Measurements from ENCODE around the gene FOXQ1.
"Not testable (repeated sequence)": the region's sequence is repeated elsewhere in the genome, so short reads cannot be mapped to it uniquely, and the experiment has no call there.

FOXQ1 gene

GRCh38 chr6:1322156-1322555, 10.3 kb downstream of the FOXQ1 start:
- DNase-seq (ENCODE audit: low read depth) = no peak

- DNase-seq (ENCODE audit: low read depth) = no peak
Observed at GRCh38 chr6:1322696-1323219, 10.9 kb downstream of the FOXQ1 start.

- DNase-seq (ENCODE audit: low read depth) = no peak
Observed at GRCh38 chr6:1324936-1325335, 13.0 kb downstream of the FOXQ1 start.

- peak; percentile 58 for DNase-seq (ENCODE audit: low read depth)
Observed at GRCh38 chr6:1325461-1326309, 13.8 kb downstream of the FOXQ1 start.

- no peak for DNase-seq (ENCODE audit: low read depth)
Observed at GRCh38 chr6:1326535-1327121, 14.7 kb downstream of the FOXQ1 start.

GRCh38 chr6:1327630-1328029, 15.7 kb downstream of the FOXQ1 start:
- DNase-seq (ENCODE audit: low read depth) = no peak

GRCh38 chr6:1328129-1328800, 16.4 kb downstream of the FOXQ1 start:
- DNase-seq (ENCODE audit: low read depth) = no peak

- DNase-seq (ENCODE audit: low read depth) = no peak
Observed at GRCh38 chr6:1329708-1330107, 17.8 kb downstream of the FOXQ1 start.

GRCh38 chr6:1334684-1335083, 22.8 kb downstream of the FOXQ1 start:
- no peak for DNase-seq (ENCODE audit: low read depth)

- peak; percentile 83 for DNase-seq (ENCODE audit: low read depth)
Observed at GRCh38 chr6:1335367-1336037, 23.6 kb downstream of the FOXQ1 start.

- DNase-seq (ENCODE audit: low read depth) = no peak
Observed at GRCh38 chr6:1336246-1336843, 24.4 kb downstream of the FOXQ1 start.

GRCh38 chr6:1337791-1338190, 25.9 kb downstream of the FOXQ1 start:
- no peak for DNase-seq (ENCODE audit: low read depth)

GRCh38 chr6:1346101-1346500, 34.2 kb downstream of the FOXQ1 start:
- DNase-seq (ENCODE audit: low read depth) = no peak

GRCh38 chr6:1346558-1347091, 34.7 kb downstream of the FOXQ1 start:
- DNase-seq (ENCODE audit: low read depth) = no peak

GRCh38 chr6:1347161-1347560, 35.3 kb downstream of the FOXQ1 start:
- DNase-seq (ENCODE audit: low read depth) = no peak

GRCh38 chr6:1348675-1349074, 36.8 kb downstream of the FOXQ1 start:
- no peak for DNase-seq (ENCODE audit: low read depth)

GRCh38 chr6:1349655-1350054, 37.8 kb downstream of the FOXQ1 start:
- no peak for DNase-seq (ENCODE audit: low read depth)

GRCh38 chr6:1351381-1352008, 39.6 kb downstream of the FOXQ1 start:
- no peak for DNase-seq (ENCODE audit: low read depth)

- not testable (repeated sequence) for DNase-seq (ENCODE audit: low read depth)
Observed at GRCh38 chr6:1355068-1355467, 43.2 kb downstream of the FOXQ1 start.

GRCh38 chr6:1361717-1362116, 49.8 kb downstream of the FOXQ1 start:
- not testable (repeated sequence) for DNase-seq (ENCODE audit: low read depth)

- DNase-seq (ENCODE audit: low read depth) = no peak
Observed at GRCh38 chr6:1362643-1363042, 50.7 kb downstream of the FOXQ1 start.
